ENCODE measurements around the gene PLIN3.

GRCh38 chr19:4794971-4795370 is 72.5 kb downstream of the PLIN3 start:
- TF ChIP-seq, protein P1, sequence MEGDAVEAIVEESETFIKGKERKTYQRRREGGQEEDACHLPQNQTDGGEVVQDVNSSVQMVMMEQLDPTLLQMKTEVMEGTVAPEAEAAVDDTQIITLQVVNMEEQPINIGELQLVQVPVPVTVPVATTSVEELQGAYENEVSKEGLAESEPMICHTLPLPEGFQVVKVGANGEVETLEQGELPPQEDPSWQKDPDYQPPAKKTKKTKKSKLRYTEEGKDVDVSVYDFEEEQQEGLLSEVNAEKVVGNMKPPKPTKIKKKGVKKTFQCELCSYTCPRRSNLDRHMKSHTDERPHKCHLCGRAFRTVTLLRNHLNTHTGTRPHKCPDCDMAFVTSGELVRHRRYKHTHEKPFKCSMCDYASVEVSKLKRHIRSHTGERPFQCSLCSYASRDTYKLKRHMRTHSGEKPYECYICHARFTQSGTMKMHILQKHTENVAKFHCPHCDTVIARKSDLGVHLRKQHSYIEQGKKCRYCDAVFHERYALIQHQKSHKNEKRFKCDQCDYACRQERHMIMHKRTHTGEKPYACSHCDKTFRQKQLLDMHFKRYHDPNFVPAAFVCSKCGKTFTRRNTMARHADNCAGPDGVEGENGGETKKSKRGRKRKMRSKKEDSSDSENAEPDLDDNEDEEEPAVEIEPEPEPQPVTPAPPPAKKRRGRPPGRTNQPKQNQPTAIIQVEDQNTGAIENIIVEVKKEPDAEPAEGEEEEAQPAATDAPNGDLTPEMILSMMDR (IDR thresholded peaks at IDR 0.05): no peak
- TF ChIP-seq POLR2A (IDR thresholded peaks at IDR 0.05): no peak

Measured in gastroesophageal sphincter (tissue), 3 donors.